Calu3 (cell line): ENCODE data around the gene TBC1D14. TPM values are rescaled to one million over a fixed set of nuclear protein-coding genes. Genes with fewer than 3 reads are reported as not detected.
A peak's percentile ranks its signal among the peaks of the same experiment; 100 is the strongest.
"Not testable (repeated sequence)": the region's sequence is repeated elsewhere in the genome, so short reads cannot be mapped to it uniquely, and the experiment has no call there.

Experiments
- BruUV-seq: library from RNA; stranded (reverse); fragments of 400-500 nt; replicated peaks from 2 replicates; lab custom pipeline; 2021; lab: Mats Ljungman, UMichigan
- CTCF ChIA-PET: fragments of 300-600 bp; sonication (Branson Sonifier 250); formaldehyde crosslinking; loops from one replicate; lab custom pipeline; 2022; ENCODE audit warnings: antibody characterized with exemption; lab: Charles Lee
- DNase-seq: peaks from one replicate; pipeline ENCODE4 v3.0.0; 2022
- H3K27ac Mint-ChIP-seq: one replicate; pipeline ENCODE4 v1.8.0; 2022; ENCODE audit warnings: mixed read lengths; ENCODE audit not compliant: unreplicated experiment
- H3K27me3 Mint-ChIP-seq: one replicate; pipeline ENCODE4 v1.8.0; 2022; ENCODE audit warnings: mixed read lengths; ENCODE audit not compliant: unreplicated experiment
- H3K36me3 Mint-ChIP-seq: one replicate; pipeline ENCODE4 v1.8.0; 2022; ENCODE audit warnings: mild to moderate bottlenecking, moderate library complexity, mixed read lengths; ENCODE audit not compliant: insufficient read depth, unreplicated experiment
- H3K4me1 Mint-ChIP-seq: one replicate; pipeline ENCODE4 v1.8.0; 2022; ENCODE audit warnings: mild to moderate bottlenecking, low read depth, mixed read lengths; ENCODE audit not compliant: unreplicated experiment
- H3K4me3 Mint-ChIP-seq: one replicate; pipeline ENCODE4 v1.8.0; 2022; ENCODE audit warnings: mild to moderate bottlenecking, low read depth, moderate library complexity, mixed read lengths; ENCODE audit not compliant: unreplicated experiment
- H3K9me3 Mint-ChIP-seq: one replicate; pipeline ENCODE4 v1.8.0; 2022; ENCODE audit warnings: low read depth, mixed read lengths; ENCODE audit not compliant: unreplicated experiment
- intact Hi-C: fragments of 100-400 bp; cut with micrococcal nuclease; formaldehyde crosslinking; loops from one replicate; pipeline ENCODE4 v1.10.0; 2022; ENCODE audit not compliant: unreplicated experiment
- total RNA-seq: library from RNA; stranded (reverse); gene quantifications from 2 replicates; pipeline ENCODE4 v1.2.3, GENCODE V29; 2022
- TF ChIP-seq, protein P1 (sequence below): fragments of 200-600 bp; IDR thresholded peaks from one replicate; pipeline ENCODE4 v1.8.0; 2022; ENCODE audit warnings: antibody characterized with exemption; ENCODE audit not compliant: unreplicated experiment

TBC1D14 gene
- total RNA-seq, 1 experiment from 2014 or later, result 26.4 TPM

DNA sequence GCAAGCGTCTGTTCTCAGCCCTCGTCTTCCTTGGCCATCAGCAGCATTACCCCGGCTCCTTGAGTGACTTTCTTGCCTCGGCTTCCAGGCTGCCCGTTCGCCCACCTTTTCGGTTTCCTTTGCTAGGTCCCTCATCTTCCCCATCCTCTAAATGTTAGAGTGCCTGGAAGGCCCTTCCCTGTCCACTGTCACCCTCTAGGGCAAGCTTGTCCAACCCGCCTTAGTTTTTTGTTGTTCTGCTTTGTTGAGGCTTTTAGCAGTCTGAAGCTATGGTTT, 62.7 kb downstream of the TBC1D14 start:
- BruUV-seq, result no TSS peak
- no peaks in the 10 kb centered on the region for H3K9me3 Mint-ChIP-seq
- intact Hi-C loops, result no loop called here
- CTCF ChIA-PET, result no interaction called here
- no peak for DNase-seq
- H3K27ac Mint-ChIP-seq, result no peak overlapping the region
- no peaks in the 10 kb centered on the region for H3K27me3 Mint-ChIP-seq
- H3K4me3 Mint-ChIP-seq, result no peak overlapping the region
- H3K4me1 Mint-ChIP-seq, result no peaks in the 10 kb centered on the region
- TF ChIP-seq, protein P1, sequence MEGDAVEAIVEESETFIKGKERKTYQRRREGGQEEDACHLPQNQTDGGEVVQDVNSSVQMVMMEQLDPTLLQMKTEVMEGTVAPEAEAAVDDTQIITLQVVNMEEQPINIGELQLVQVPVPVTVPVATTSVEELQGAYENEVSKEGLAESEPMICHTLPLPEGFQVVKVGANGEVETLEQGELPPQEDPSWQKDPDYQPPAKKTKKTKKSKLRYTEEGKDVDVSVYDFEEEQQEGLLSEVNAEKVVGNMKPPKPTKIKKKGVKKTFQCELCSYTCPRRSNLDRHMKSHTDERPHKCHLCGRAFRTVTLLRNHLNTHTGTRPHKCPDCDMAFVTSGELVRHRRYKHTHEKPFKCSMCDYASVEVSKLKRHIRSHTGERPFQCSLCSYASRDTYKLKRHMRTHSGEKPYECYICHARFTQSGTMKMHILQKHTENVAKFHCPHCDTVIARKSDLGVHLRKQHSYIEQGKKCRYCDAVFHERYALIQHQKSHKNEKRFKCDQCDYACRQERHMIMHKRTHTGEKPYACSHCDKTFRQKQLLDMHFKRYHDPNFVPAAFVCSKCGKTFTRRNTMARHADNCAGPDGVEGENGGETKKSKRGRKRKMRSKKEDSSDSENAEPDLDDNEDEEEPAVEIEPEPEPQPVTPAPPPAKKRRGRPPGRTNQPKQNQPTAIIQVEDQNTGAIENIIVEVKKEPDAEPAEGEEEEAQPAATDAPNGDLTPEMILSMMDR, result no peak
- no peaks in the 10 kb centered on the region for H3K36me3 Mint-ChIP-seq

GRCh38 chr4:6972911-6973310, 63.3 kb downstream of the TBC1D14 start:
- CTCF ChIA-PET, result interaction anchor here (1.6 kb wide), 1 partner anchor 70 kb away, joined by 4 read pairs; the partner anchor contains the start of gene TADA2B
- intact Hi-C loops, result no loop called here
- no peak overlapping the region for H3K27ac Mint-ChIP-seq
- no peaks in the 10 kb centered on the region for H3K4me1 Mint-ChIP-seq
- no peak for DNase-seq
- H3K9me3 Mint-ChIP-seq, result no peaks in the 10 kb centered on the region
- BruUV-seq, result no TSS peak
- no peaks in the 10 kb centered on the region for H3K36me3 Mint-ChIP-seq
- no peaks in the 10 kb centered on the region for H3K27me3 Mint-ChIP-seq
- TF ChIP-seq, protein P1, result no peak
- no peak overlapping the region for H3K4me3 Mint-ChIP-seq

- DNase-seq, result peak; percentile 78
- intact Hi-C loops, result no loop called here
- CTCF ChIA-PET, result interaction anchor here (0.6 to 1.6 kb wide), 6 partner anchors 27 to 109 kb away, joined by 3 to 5 read pairs (median 4); partner anchors contain the start of gene TADA2B
- Mint-ChIP-seq H3K4me1 (no peaks in the 10 kb centered on the region), H3K27ac (no peak overlapping the region), H3K27me3 (no peaks in the 10 kb centered on the region), H3K4me3 (no peak overlapping the region), H3K36me3 (no peaks in the 10 kb centered on the region), H3K9me3 (no peaks in the 10 kb centered on the region)
- no TSS peak for BruUV-seq
- TF ChIP-seq, protein P1, result peak; percentile 74
These were observed 64.7 kb downstream of the TBC1D14 start for GRCh38 chr4:6974138-6974848.

GRCh38 chr4:6977846-6978245, 68.2 kb downstream of the TBC1D14 start:
- intact Hi-C loops, H3K36me3 Mint-ChIP-seq, H3K9me3 Mint-ChIP-seq, H3K27me3 Mint-ChIP-seq, H3K27ac Mint-ChIP-seq, H3K4me1 Mint-ChIP-seq, CTCF ChIA-PET, DNase-seq, BruUV-seq, H3K4me3 Mint-ChIP-seq: not testable (repeated sequence)

GRCh38 chr4:6983544-6984142, 74.0 kb downstream of the TBC1D14 start:
- intact Hi-C loops, result loop anchor here (10.0 kb wide), 1 partner anchor 91 kb away; no protein-coding TSS in a partner anchor
- BruUV-seq, result no TSS peak
- TF ChIP-seq, protein P1, result no peak
- H3K36me3 Mint-ChIP-seq, result peaks cover 25% of the 10 kb centered on the region
- H3K27me3 Mint-ChIP-seq, result no peaks in the 10 kb centered on the region
- H3K4me1 Mint-ChIP-seq, result peaks cover 20% of the 10 kb centered on the region
- no peaks in the 10 kb centered on the region for H3K9me3 Mint-ChIP-seq
- no peak for DNase-seq
- H3K27ac Mint-ChIP-seq, result no peak overlapping the region
- CTCF ChIA-PET, result no interaction called here
- no peak overlapping the region for H3K4me3 Mint-ChIP-seq
